Neutrophil (primary cell): ENCODE measurements around the gene NFE2L2.
"Not testable (repeated sequence)": the region's sequence is repeated elsewhere in the genome, so short reads cannot be mapped to it uniquely, and the experiment has no call there.

Experiments
- H3K27ac ChIP-seq: fragments of 200-600 bp; sonication (generic); 2 replicates; pipeline ENCODE4 v1.5.1; 2016; ENCODE audit warnings: mild to moderate bottlenecking, moderate library complexity
- H3K27me3 ChIP-seq: fragments of 200-600 bp; sonication (generic); 2 replicates; pipeline ENCODE4 v1.6.0; 2016; ENCODE audit warnings: mild to moderate bottlenecking
- H3K36me3 ChIP-seq: fragments of 200-600 bp; sonication (generic); 2 replicates; pipeline ENCODE4 v1.5.1; 2017
- H3K4me1 ChIP-seq, 2 experiments: fragments of 200-600 bp in 1 of 2; sonication (generic) in 1 of 2; 1 replicate in 1 of 2; 2 replicates in 1 of 2; pipeline versions ENCODE4 v1.5.1 to v1.6.1; 2013 to 2016; ENCODE audit warnings: low read depth in 1 of 2, low read length in 1 of 2, mild to moderate bottlenecking in 1 of 2, moderate library complexity in 1 of 2; ENCODE audit not compliant: control insufficient read depth in 1 of 2, insufficient read depth in 1 of 2
- H3K4me3 ChIP-seq, 2 experiments: fragments of 200-600 bp in 1 of 2; sonication (generic) in 1 of 2; 1 replicate in 1 of 2; 2 replicates in 1 of 2; pipeline ENCODE4 v1.5.1; 2013 to 2016; ENCODE audit warnings: low read depth in 1 of 2, low read length in 1 of 2, mild to moderate bottlenecking in 1 of 2, moderate library complexity in 1 of 2
- H3K9me3 ChIP-seq: fragments of 200-600 bp; sonication (generic); 2 replicates; pipeline ENCODE4 v1.5.1; 2016
- CTCF ChIP-seq: fragments of 200-600 bp; sonication (generic); IDR thresholded peaks from 2 replicates; pipeline ENCODE4 v1.5.1; 2016; ENCODE audit warnings: antibody characterized with exemption

NFE2L2 gene

DNA sequence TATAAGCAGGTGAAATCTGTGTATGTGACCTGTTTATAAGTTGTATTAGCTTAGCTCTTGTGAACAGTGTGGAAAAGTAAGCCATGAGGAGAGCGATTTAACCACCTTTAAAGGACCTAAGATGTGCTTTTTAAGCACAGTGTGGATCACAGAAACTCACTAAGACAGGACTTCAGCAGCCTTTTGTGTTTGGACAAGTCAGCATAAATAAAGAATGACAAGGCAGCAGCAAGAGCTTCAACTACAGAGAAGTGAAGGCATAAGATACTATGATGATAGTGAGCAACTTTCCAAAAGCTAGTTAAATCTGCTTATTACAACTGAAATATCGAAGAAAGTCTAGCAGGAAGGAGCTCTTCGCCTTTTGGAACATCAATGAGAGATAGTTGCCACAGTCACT is 43.0 kb downstream of the NFE2L2 start:
- TF ChIP-seq CTCF = no peak
- Histone ChIP-seq H3K27me3 (no peaks in the 10 kb centered on the region), H3K27ac (peak overlapping the region; percentile 56), H3K4me3 (no peak overlapping the region), H3K36me3 (peaks cover 93% of the 10 kb centered on the region), H3K4me1 (no peaks in the 10 kb centered on the region), H3K9me3 (no peaks in the 10 kb centered on the region)

DNA sequence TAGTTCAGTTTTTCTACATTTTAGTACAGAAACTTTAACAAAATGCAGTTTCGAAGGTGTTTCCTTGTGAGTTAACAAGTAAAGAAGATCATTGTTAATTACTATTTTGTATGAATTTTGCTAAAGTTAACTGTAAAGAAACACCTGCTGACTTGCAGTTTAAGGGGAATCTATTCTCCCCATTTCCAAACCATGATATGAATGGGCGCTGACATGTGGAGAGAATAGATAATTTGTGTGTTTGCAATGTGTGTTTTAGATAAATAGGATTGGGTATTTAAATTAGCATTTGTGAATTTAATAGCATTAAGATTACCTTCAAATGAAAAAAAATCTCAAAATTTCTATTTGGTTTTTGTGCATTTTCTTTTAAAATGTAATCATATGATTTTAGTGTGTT is 44.7 kb downstream of the NFE2L2 start:
- not testable (repeated sequence) for H3K4me1 ChIP-seq, H3K4me3 ChIP-seq, H3K9me3 ChIP-seq, H3K27me3 ChIP-seq, H3K27ac ChIP-seq
- H3K36me3 ChIP-seq = peaks cover 91% of the 10 kb centered on the region

DNA sequence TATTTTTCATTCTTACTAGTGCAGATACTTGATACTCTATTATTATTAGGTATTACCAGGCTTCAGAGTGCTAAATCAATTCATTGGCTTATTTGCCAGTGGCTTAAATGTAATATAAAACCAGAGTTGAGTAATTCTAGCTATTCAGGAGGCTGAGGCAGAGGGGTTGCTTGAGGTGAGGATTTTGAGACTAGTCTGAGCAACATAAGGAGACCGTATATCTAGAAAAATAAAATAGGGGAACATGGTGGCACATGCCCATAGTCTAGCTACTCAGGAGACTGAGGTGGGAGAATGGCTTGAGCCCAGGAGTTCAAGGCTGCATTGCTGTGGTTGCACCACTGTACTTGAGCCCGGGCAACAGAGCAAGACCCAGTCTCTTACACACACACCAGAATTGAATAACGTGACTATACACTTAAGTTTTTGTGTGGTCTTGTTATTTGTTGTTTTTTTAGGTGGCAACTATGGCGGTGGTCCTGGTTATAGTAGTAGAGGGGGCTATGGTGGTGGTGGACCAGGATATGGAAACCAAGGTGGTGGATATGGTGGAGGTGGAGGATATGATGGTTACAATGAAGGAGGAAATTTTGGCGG is 47.2 kb downstream of the NFE2L2 start:
- H3K27ac ChIP-seq = peak overlapping the region; percentile 8
- no peak for TF ChIP-seq CTCF
- H3K27me3 ChIP-seq = no peaks in the 10 kb centered on the region
- no peak overlapping the region for H3K4me3 ChIP-seq
- H3K36me3 ChIP-seq = peaks cover 68% of the 10 kb centered on the region
- H3K4me1 ChIP-seq = peaks cover 13 to 21% of the 10 kb centered on the region in 2 experiments
- no peaks in the 10 kb centered on the region for H3K9me3 ChIP-seq

DNA sequence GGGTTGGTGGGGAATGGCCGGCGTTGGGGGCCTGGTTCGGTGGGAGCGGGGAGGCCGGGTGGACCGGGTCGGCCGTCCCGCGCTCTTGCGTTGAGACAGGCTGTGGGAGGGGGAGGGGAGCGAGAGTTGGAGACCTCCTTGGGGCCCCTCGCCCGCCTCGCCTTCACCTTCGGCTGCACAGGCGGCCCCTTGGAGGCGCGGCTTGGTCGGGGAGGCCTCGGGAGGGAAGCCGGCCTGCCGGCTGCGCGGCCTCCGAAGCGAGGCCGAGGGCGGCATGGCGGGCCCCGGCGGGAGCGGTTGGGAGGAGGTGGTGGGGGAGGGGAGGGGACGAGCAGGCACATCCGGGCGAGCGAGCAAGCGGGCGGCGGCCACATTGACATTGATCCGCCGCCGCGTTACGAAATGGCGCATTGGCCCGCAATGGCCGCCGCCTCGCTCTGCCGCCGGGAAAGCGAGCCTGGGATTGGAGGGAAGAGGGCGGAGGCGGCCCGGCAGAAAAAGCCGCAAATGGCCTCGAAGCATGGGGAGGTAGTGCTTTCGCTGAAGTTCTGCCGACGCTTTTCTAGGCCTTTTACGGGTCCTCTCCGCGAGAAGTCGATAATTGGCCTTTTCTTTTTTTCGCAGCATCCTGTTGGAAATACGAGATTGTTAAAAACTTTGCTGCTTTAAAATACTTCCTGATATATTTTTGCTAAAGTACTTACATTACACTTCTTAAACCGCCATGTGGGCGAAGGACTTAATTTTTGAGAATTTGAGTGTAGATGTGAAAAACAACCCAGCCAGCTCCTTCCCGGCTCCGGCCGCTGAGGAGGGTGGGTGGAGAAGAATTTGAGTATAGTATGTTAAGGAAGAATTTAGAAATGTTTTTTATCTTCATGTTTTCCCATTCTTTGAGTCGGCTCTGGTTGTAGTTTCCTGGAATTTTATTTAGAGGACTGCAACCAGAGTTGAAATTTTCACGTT is 51.4 kb downstream of the NFE2L2 start:
- no peaks in the 10 kb centered on the region for H3K27me3 ChIP-seq
- peak overlapping the region; percentile 95 for H3K27ac ChIP-seq
- peak overlapping the region; percentile 90 to 94 for H3K4me3 ChIP-seq
- H3K36me3 ChIP-seq = peaks cover 29% of the 10 kb centered on the region
- peaks cover 25 to 34% of the 10 kb centered on the region in 2 experiments for H3K4me1 ChIP-seq
- no peaks in the 10 kb centered on the region for H3K9me3 ChIP-seq
- no peak for TF ChIP-seq CTCF

GRCh38 chr2:177212106-177212890 is 52.2 kb downstream of the NFE2L2 start, which contains the start of gene HNRNPA3:
Gene HNRNPA3 (plus strand): TSS chr2:177212794. CDS start chr2:177212800, 6 bp downstream.
- Histone ChIP-seq H3K4me1 (peaks cover 25 to 34% of the 10 kb centered on the region in 2 experiments), H3K36me3 (peaks cover 21% of the 10 kb centered on the region), H3K9me3 (no peaks in the 10 kb centered on the region), H3K27ac (peak within 1 kb of the TSS; percentile 95), H3K4me3 (peak within 1 kb of the TSS; percentile 90 to 94), H3K27me3 (no peaks in the 10 kb centered on the region)
- TF ChIP-seq CTCF = peak; percentile 41
